GM12878 (cell line): ENCODE measurements around the gene TSFM. TPM values are rescaled to one million over a fixed set of nuclear protein-coding genes. Genes with fewer than 3 reads are reported as not detected.

Experiments used
- ATAC-seq: fragments of 200-7000 bp; cut with Tn5 transposase; 3 replicates; pipeline ENCODE4 v1.9.1; 2020; ENCODE audit warnings: mild to moderate bottlenecking, moderate library complexity
- BruUV-seq: library from RNA; stranded (reverse); fragments of 400-500 nt; replicated peaks from 2 replicates; lab custom pipeline; 2021; lab: Mats Ljungman, UMichigan
- CTCF ChIA-PET: fragments of 300-600 bp; sonication (Branson Sonifier 250); formaldehyde crosslinking; extraction: SDS; loops from one replicate; lab custom pipeline; 2021; ENCODE audit warnings: inconsistent platforms; lab: Yijun Ruan, JAX
- POLR2A ChIA-PET: fragments of 350-600 bp; formaldehyde crosslinking; extraction: SDS; loops from one replicate; lab custom pipeline; 2021; ENCODE audit warnings: inconsistent platforms; lab: Charles Lee
- RAD21 ChIA-PET: fragments of 300-600 bp; sonication (Branson Sonifier 250); formaldehyde crosslinking; loops from one replicate; lab custom pipeline; 2023; ENCODE audit warnings: antibody characterized with exemption; ENCODE audit not compliant: unreplicated experiment; lab: Charles Lee
- SMC1A ChIA-PET: fragments of 300-600 bp; sonication (Branson Sonifier 250); formaldehyde crosslinking; loops from one replicate; lab custom pipeline; 2023; ENCODE audit not compliant: unreplicated experiment, uncharacterized antibody; lab: Charles Lee
- DNase-seq: peaks from one replicate; pipeline ENCODE4 v3.0.0-alpha.2; 2011; ENCODE audit warnings: low read depth, low spot score
- FAIRE-seq: peaks from 3 replicates; lab custom pipeline; 2011; peaks lifted over from hg19 to GRCh38; lab: Jason Lieb, UNC
- H2AFZ ChIP-seq: 2 replicates; pipeline ENCODE4 v1.6.0; 2011; ENCODE audit warnings: low read depth, low read length, control low read depth; ENCODE audit not compliant: control insufficient read depth
- H3K27ac ChIP-seq: 2 replicates; pipeline ENCODE4 v1.5.1; 2011; ENCODE audit warnings: control low read depth; ENCODE audit not compliant: control insufficient read depth, insufficient read depth
- H3K27me3 ChIP-seq, 2 experiments: replicated peaks in 1 of 2; 2 replicates each; pipeline versions ENCODE4 v1.6.0 to v1.6.1; 2011; ENCODE audit warnings: low read length in 1 of 2; ENCODE audit not compliant: control insufficient read depth in 2 of 2, insufficient read depth in 2 of 2
- H3K36me3 ChIP-seq, 2 experiments: 2 replicates each; pipeline ENCODE4 v1.5.1; 2011; ENCODE audit warnings: low read length in 1 of 2; ENCODE audit not compliant: control insufficient read depth in 2 of 2, insufficient read depth in 2 of 2
- H3K4me1 ChIP-seq: 2 replicates; pipeline ENCODE4 v1.6.1; 2011; ENCODE audit warnings: mild to moderate bottlenecking, low read length, moderate library complexity, mixed read lengths; ENCODE audit not compliant: control insufficient read depth, insufficient read depth
- H3K4me2 ChIP-seq: 2 replicates; pipeline ENCODE4 v1.6.0; 2011; ENCODE audit warnings: control low read depth; ENCODE audit not compliant: control insufficient read depth, insufficient read depth
- H3K4me3 ChIP-seq: fragments of 200-600 bp; sonication (generic); 2 replicates; pipeline ENCODE4 v1.5.1; 2016
- H3K79me2 ChIP-seq: 2 replicates; pipeline ENCODE4 v1.6.0; 2011; ENCODE audit warnings: low read length; ENCODE audit not compliant: control insufficient read depth, insufficient read depth
- H3K9ac ChIP-seq: 2 replicates; pipeline ENCODE4 v1.8.0; 2011; ENCODE audit warnings: low read length, control low read depth, mixed read lengths; ENCODE audit not compliant: control insufficient read depth, insufficient read depth
- H3K9me3 ChIP-seq: replicated peaks from 3 replicates; pipeline ENCODE4 v1.5.1; 2011; ENCODE audit warnings: mild to moderate bottlenecking, low read length; ENCODE audit not compliant: control insufficient read depth, insufficient read depth
- H4K20me1 ChIP-seq: 2 replicates; pipeline ENCODE4 v1.6.0; 2011; ENCODE audit not compliant: control insufficient read depth, insufficient read depth
- CHD2 ChIP-seq: IDR thresholded peaks from 2 replicates; pipeline ENCODE4 v1.6.1; 2011; ENCODE audit warnings: low read depth, low read length, improper control_type of control experiment, borderline replicate concordance
- EED ChIP-seq: sonication (generic); IDR thresholded peaks from 2 replicates; pipeline ENCODE4 v1.6.1; 2016; ENCODE audit warnings: antibody characterized with exemption, low read depth
- EGR1 ChIP-seq, 2 experiments: IDR thresholded peaks; 1 replicate in 1 of 2; 2 replicates in 1 of 2; pipeline ENCODE4 v1.6.1; 2011 to 2012; ENCODE audit warnings: low read depth in 2 of 2, low read length in 2 of 2, borderline replicate concordance in 1 of 2, mild to moderate bottlenecking in 1 of 2, moderate library complexity in 1 of 2
- ETV6 ChIP-seq, 2 experiments: fragments of 450-650 bp in 1 of 2; IDR thresholded peaks in 1 of 2; conservative IDR thresholded peaks in 1 of 2; 2 replicates each; pipeline ENCODE4 v1.6.1; 2014; ENCODE audit warnings: antibody characterized with exemption in 1 of 2, borderline replicate concordance in 1 of 2, low read depth in 1 of 2, mild to moderate bottlenecking in 1 of 2, moderate library complexity in 1 of 2
- JUNB ChIP-seq: IDR thresholded peaks from 2 replicates; pipeline ENCODE4 v1.6.1; 2016; ENCODE audit warnings: antibody characterized with exemption, mild to moderate bottlenecking
- KLF5 ChIP-seq: fragments of 450-650 bp; IDR thresholded peaks from 2 replicates; pipeline ENCODE4 v1.6.1; 2014; ENCODE audit warnings: mild to moderate bottlenecking; ENCODE audit not compliant: partially characterized antibody
- MXI1 ChIP-seq: fragments of 150-350 bp; IDR thresholded peaks from 2 replicates; pipeline ENCODE4 v1.6.1; 2011; ENCODE audit warnings: low read depth, mild to moderate bottlenecking, inconsistent platforms, low read length, improper control_type of control experiment
- POLR2A ChIP-seq: IDR thresholded peaks from 2 replicates; pipeline ENCODE4 v1.6.1; 2011; ENCODE audit warnings: low read depth, mild to moderate bottlenecking, low read length
- RFX5 ChIP-seq: IDR thresholded peaks from 2 replicates; pipeline ENCODE4 v1.6.1; 2011; ENCODE audit warnings: low read depth, low read length, improper control_type of control experiment
- SMARCA5 ChIP-seq: fragments of 450-650 bp; IDR thresholded peaks from 2 replicates; pipeline ENCODE4 v1.6.1; 2017; ENCODE audit warnings: mild to moderate bottlenecking
- SMC3 ChIP-seq: IDR thresholded peaks from 2 replicates; pipeline ENCODE4 v1.6.1; 2011; ENCODE audit warnings: low read length, improper control_type of control experiment, borderline replicate concordance
- SREBF2 ChIP-seq: IDR thresholded peaks from 2 replicates; pipeline ENCODE4 v1.6.1; 2012; ENCODE audit warnings: mild to moderate bottlenecking, low read length
- ZNF24 ChIP-seq: fragments of 450-650 bp; IDR thresholded peaks from 2 replicates; pipeline ENCODE4 v1.6.1; 2017; ENCODE audit warnings: antibody characterized with exemption, mild to moderate bottlenecking
- ZNF687 ChIP-seq: fragments of 450-650 bp; IDR thresholded peaks from 2 replicates; pipeline ENCODE4 v1.6.1; 2017; ENCODE audit warnings: mild to moderate bottlenecking, moderate library complexity
- WGBS: methylation state at CpG from one replicate; pipeline ENCODE4 v1.1.6; 2016; ENCODE audit warnings: low lambda C conversion rate; ENCODE audit not compliant: insufficient replicate concordance, insufficient coverage; ENCODE audit errors: missing lambda C conversion rate; 5-methylcytosine and 5-hydroxymethylcytosine counted together
- in situ Hi-C: fragments of 300-500 bp; cut with MboI; formaldehyde crosslinking; loops from 9 replicates; pipeline ENCODE4 v1.14.3; 2018; ENCODE audit warnings: mixed read lengths
- intact Hi-C: fragments of 100-400 bp; cut with micrococcal nuclease; formaldehyde crosslinking; loops from one replicate; pipeline ENCODE4 v1.14.2; 2022; ENCODE audit not compliant: unreplicated experiment
- polyA plus RNA-seq, 11 experiments: library from polyadenylated mRNA; depleted of rRNA in 4 of 11; unstranded in 6 of 11; stranded (reverse) in 5 of 11; fragments of >200 nt; fragmentation: Nextera tagmentation in 4 of 11; fragmentation: Illumina TruSeq in 1 of 11; extraction: Ambion mirVana in 4 of 11; extraction: Trizol in 1 of 11; gene quantifications; 1 replicate in 1 of 11; 2 replicates in 10 of 11; pipeline versions ENCODE4 v1.2.1 to v1.2.3, GENCODE V29; 2011 to 2016; ENCODE audit warnings: inconsistent platforms in 2 of 11, missing spikeins in 2 of 11, low read depth in 1 of 11
- total RNA-seq, 4 experiments: library from RNA; depleted of rRNA in 3 of 4; stranded (reverse); fragments of >200 nt in 3 of 4; fragmentation: Illumina TruSeq in 1 of 4; extraction: Trizol in 1 of 4; gene quantifications; 2 replicates each; pipeline versions ENCODE4 v1.2.1 to v1.2.3, GENCODE V29; 2013 to 2021

TSFM gene
- total and polyA plus RNA-seq, 10 of the 15 experiments (the other 5 are each of a cell fraction or from before 2014, with no cell fraction given): 36.7 to 132 (median 45.6) TPM

GRCh38 chr12:57844709-57845477, 62.3 kb downstream of the TSFM start:
- peak; percentile 31; the same call in 1 of the 2 replicates for TF ChIP-seq MXI1
- TF ChIP-seq CHD2: 0 out of 2 replicates have a peak, but pooled peaks have one; percentile 51
- 0 out of 2 replicates have a peak, but pooled peaks have one; percentile 10 for TF ChIP-seq ZNF687
- TF ChIP-seq POLR2A: peak; percentile 37; the same call in 1 of the 2 replicates
- TF ChIP-seq JUNB: no peak
- 0 out of 4 replicates have a peak, but pooled peaks of 1 of the 2 experiments have one; percentile 4 for TF ChIP-seq ETV6 (conservative IDR thresholded peaks at IDR 0.05 in 1 of 2, IDR thresholded peaks at IDR 0.05 in 1 of 2; ENCODE audit: borderline replicate concordance in 1 of 2, low read depth in 1 of 2)
- TF ChIP-seq ZNF24: no peak
- no peak for TF ChIP-seq KLF5
- peak; percentile 10; the same call in 1 of the 2 replicates for TF ChIP-seq EED
- 0 out of 3 replicates have a peak, but pooled peaks of 1 of the 2 experiments have one; percentile 41 for TF ChIP-seq EGR1 (IDR thresholded peaks at IDR 0.05; ENCODE audit: borderline replicate concordance in 1 of 2, low read depth in 2 of 2, low read length in 2 of 2)
- TF ChIP-seq SMARCA5: 0 out of 2 replicates have a peak, but pooled peaks have one; percentile 2
- no peak for TF ChIP-seq SREBF2
- TF ChIP-seq RFX5: no peak
- TF ChIP-seq SMC3: 0 out of 2 replicates have a peak, but pooled peaks have one; percentile 3
- ChIA-PET CTCF (interaction anchor here (1.0 to 3.7 kb wide), 10 partner anchors 9 to 61 kb away, joined by 3 to 28 read pairs (median 10); no protein-coding TSS in a partner anchor), RAD21 (interaction anchor here (0.6 to 9.2 kb wide), 3 partner anchors 10 to 89 kb away, joined by 6 to 110 read pairs (median 88); no protein-coding TSS in a partner anchor), POLR2A (interaction anchor here (0.7 to 3.6 kb wide), 9 partner anchors 8 to 96 kb away, joined by 3 to 25 read pairs (median 10); partner anchors contain the start of gene ATP23), SMC1A (interaction anchor here (0.7 to 17.6 kb wide), 5 partner anchors 12 to 463 kb away, joined by 3 to 416 read pairs (median 4); partner anchors contain the start of genes ATP23 and TSFM)
- H3K27ac ChIP-seq: peak overlapping the region; percentile 90
- no peaks in the 10 kb centered on the region; a peak in 1 of 4 replicates for H3K27me3 ChIP-seq
- H2AFZ ChIP-seq: peak overlapping the region; percentile 48
- BruUV-seq: no TSS peak
- no peaks in the 10 kb centered on the region for H3K9me3 ChIP-seq
- 0% methylated on average over 41 of the region's 42 CpGs for WGBS
- H3K36me3 ChIP-seq: no peaks in the 10 kb centered on the region
- in situ Hi-C loops: no loop called here
- intact Hi-C loops: loop anchor here (2.0 kb wide), 1 partner anchor 54 kb away; no protein-coding TSS in a partner anchor
- peak overlapping the region; percentile 93 for H3K4me2 ChIP-seq
- ATAC-seq (peak; percentile 49), DNase-seq (no peak), FAIRE-seq (no peak)
- H3K4me1 ChIP-seq: peaks cover 34% of the 10 kb centered on the region
- peak overlapping the region; percentile 94 for H3K9ac ChIP-seq
- peak overlapping the region; percentile 99 for H3K4me3 ChIP-seq
- peaks cover 8% of the 10 kb centered on the region for H4K20me1 ChIP-seq
- H3K79me2 ChIP-seq: peaks cover 66% of the 10 kb centered on the region
